SK-N-SH (cell line): ENCODE measurements around the gene MARCHF10. TPM values are rescaled to one million over a fixed set of nuclear protein-coding genes. Genes with fewer than 3 reads are reported as not detected.
"Not testable (repeated sequence)": the region's sequence is repeated elsewhere in the genome, so short reads cannot be mapped to it uniquely, and the experiment has no call there.

Source experiments
- CTCF ChIA-PET: fragments of 300-600, 350-600 bp; formaldehyde crosslinking; extraction: SDS; loops from one replicate; lab custom pipeline; 2021; lab: Yijun Ruan, JAX
- POLR2A ChIA-PET: fragments of 350-600 bp; sonication (Branson Sonifier 250); formaldehyde crosslinking; extraction: SDS; loops from one replicate; lab custom pipeline; 2020; ENCODE audit warnings: antibody characterized with exemption, inconsistent platforms; lab: Yijun Ruan, JAX
- DNase-seq: peaks from one replicate; pipeline ENCODE4 v3.0.0; 2012
- H2AFZ ChIP-seq: fragments of 200-600 bp; sonication (generic); 2 replicates; pipeline ENCODE4 v1.8.1; 2016; ENCODE audit warnings: antibody characterized with exemption, mild to moderate bottlenecking, low read depth
- H3F3A ChIP-seq: fragments of 200-600 bp; sonication (generic); replicated peaks from 2 replicates; pipeline ENCODE3; 2016; ENCODE audit warnings: antibody characterized with exemption, mild to moderate bottlenecking; ENCODE audit not compliant: insufficient read depth
- H3K27ac ChIP-seq, 2 experiments: fragments of 200-500 bp in 1 of 2; fragments of 200-600 bp in 1 of 2; sonication (Bioruptor generic) in 1 of 2; sonication (generic), shearing (Covaris generic) in 1 of 2; 2 replicates each; pipeline versions ENCODE4 v1.5.1 to v1.6.1; 2014 to 2016; ENCODE audit warnings: low read depth in 2 of 2, inconsistent platforms in 1 of 2, low read length in 1 of 2, mild to moderate bottlenecking in 1 of 2, mixed read lengths in 1 of 2
- H3K27me3 ChIP-seq: fragments of 200-600 bp; sonication (generic), shearing (Covaris generic); 2 replicates; pipeline ENCODE4 v1.6.1; 2016; ENCODE audit warnings: mixed run types; ENCODE audit not compliant: insufficient read depth
- H3K36me3 ChIP-seq, 2 experiments: fragments of 200-500 bp in 1 of 2; fragments of 200-600 bp in 1 of 2; sonication (Bioruptor generic) in 1 of 2; sonication (generic) in 1 of 2; replicated peaks in 1 of 2; 2 replicates each; pipeline versions ENCODE3 to v1.5.1; 2014 to 2016; ENCODE audit warnings: low read length in 1 of 2, mild to moderate bottlenecking in 1 of 2; ENCODE audit not compliant: insufficient read depth in 2 of 2, control insufficient read depth in 1 of 2
- H3K4me1 ChIP-seq, 2 experiments: fragments of 200-500 bp in 1 of 2; fragments of 200-600 bp in 1 of 2; sonication (Bioruptor generic) in 1 of 2; sonication (generic), shearing (Covaris generic) in 1 of 2; 2 replicates each; pipeline versions ENCODE4 v1.5.1 to v1.6.1; 2014 to 2016; ENCODE audit warnings: low read depth in 1 of 2, low read length in 1 of 2, mixed run types in 1 of 2; ENCODE audit not compliant: insufficient read depth in 2 of 2, control insufficient read depth in 1 of 2
- H3K4me2 ChIP-seq: fragments of 200-600 bp; sonication (generic), shearing (Covaris generic); 2 replicates; pipeline ENCODE4 v1.6.1; 2017; ENCODE audit warnings: mixed run types
- H3K4me3 ChIP-seq, 2 experiments: fragments of 200-500 bp in 1 of 2; fragments of 200-600 bp in 1 of 2; sonication (Bioruptor generic) in 1 of 2; sonication (generic), shearing (Covaris generic) in 1 of 2; 2 replicates each; pipeline versions ENCODE4 v1.5.1 to v1.8.1; 2014 to 2016; ENCODE audit warnings: low read depth in 2 of 2, inconsistent platforms in 1 of 2, low read length in 1 of 2, mild to moderate bottlenecking in 1 of 2, mixed read lengths in 1 of 2, moderate library complexity in 1 of 2
- H3K79me2 ChIP-seq: fragments of 200-600 bp; sonication (generic); 2 replicates; pipeline ENCODE4 v1.8.1; 2017; ENCODE audit warnings: mild to moderate bottlenecking; ENCODE audit not compliant: insufficient read depth
- H3K9ac ChIP-seq: fragments of 200-600 bp; sonication (generic); 2 replicates; pipeline ENCODE4 v1.6.1; 2017; ENCODE audit warnings: mixed run types
- H3K9me2 ChIP-seq: fragments of 200-600 bp; sonication (generic); 2 replicates; pipeline ENCODE4 v1.6.1; 2017; ENCODE audit warnings: mixed run types
- H3K9me3 ChIP-seq: fragments of 200-600 bp; sonication (generic); 2 replicates; pipeline ENCODE4 v1.6.1; 2017; ENCODE audit warnings: mixed run types, mild to moderate bottlenecking, moderate library complexity
- H4K20me1 ChIP-seq: fragments of 200-600 bp; sonication (generic); 2 replicates; pipeline ENCODE4 v1.6.1; 2017; ENCODE audit warnings: mild to moderate bottlenecking, mixed run types; ENCODE audit not compliant: insufficient read depth
- GABPA ChIP-seq: IDR thresholded peaks from 2 replicates; pipeline ENCODE4 v1.4.0; 2012; ENCODE audit warnings: low read depth, mild to moderate bottlenecking
- JUND ChIP-seq: IDR thresholded peaks from 2 replicates; pipeline ENCODE4 v1.4.0; 2012
- MXI1 ChIP-seq: IDR thresholded peaks from 2 replicates; pipeline ENCODE4 v1.6.1; 2012; ENCODE audit warnings: mild to moderate bottlenecking, low read depth, low read length, improper control_type of control experiment
- YY1 ChIP-seq: IDR thresholded peaks from 2 replicates; pipeline ENCODE4 v1.4.0; 2012; ENCODE audit warnings: low read depth, mild to moderate bottlenecking
- WGBS: methylation state at CpG from one replicate; pipeline ENCODE4 v1.1.6; 2017; ENCODE audit warnings: low lambda C conversion rate; 5-methylcytosine and 5-hydroxymethylcytosine counted together
- polyA plus RNA-seq, 3 experiments: library from polyadenylated mRNA; depleted of rRNA; stranded (reverse); fragments of >200 nt; gene quantifications; 2 replicates each; pipeline ENCODE4 v1.2.3, GENCODE V29; 2012
- TF ChIP-seq, protein P1 (sequence below): fragments of 200-600 bp; sonication (generic); IDR thresholded peaks from 2 replicates; pipeline ENCODE4 v1.6.1; 2017; ENCODE audit warnings: antibody characterized with exemption, mild to moderate bottlenecking, moderate library complexity
- TF ChIP-seq, protein P2 (sequence below): IDR thresholded peaks from 2 replicates; pipeline ENCODE4 v1.6.1; 2012; ENCODE audit warnings: mild to moderate bottlenecking, low read depth, low read length, moderate library complexity
- TF ChIP-seq, protein P3 (sequence below): IDR thresholded peaks from 2 replicates; pipeline ENCODE4 v1.4.0; 2012; ENCODE audit warnings: low read depth, borderline replicate concordance
- TF ChIP-seq, protein P4 (sequence below): fragments of 150-350 bp; IDR thresholded peaks from 2 replicates; pipeline ENCODE4 v1.6.1; 2016; ENCODE audit warnings: mild to moderate bottlenecking, low read depth, low read length
- TF ChIP-seq, protein P5 (sequence below): fragments of 150-350 bp; IDR thresholded peaks from 2 replicates; pipeline ENCODE4 v1.6.1; 2017; ENCODE audit warnings: antibody characterized with exemption, low read length, low read depth, borderline replicate concordance

MARCHF10 gene
- polyA plus RNA-seq, 1 of the 3 experiments (the other 2 are of a cell fraction), result 0.16 TPM

DNA sequence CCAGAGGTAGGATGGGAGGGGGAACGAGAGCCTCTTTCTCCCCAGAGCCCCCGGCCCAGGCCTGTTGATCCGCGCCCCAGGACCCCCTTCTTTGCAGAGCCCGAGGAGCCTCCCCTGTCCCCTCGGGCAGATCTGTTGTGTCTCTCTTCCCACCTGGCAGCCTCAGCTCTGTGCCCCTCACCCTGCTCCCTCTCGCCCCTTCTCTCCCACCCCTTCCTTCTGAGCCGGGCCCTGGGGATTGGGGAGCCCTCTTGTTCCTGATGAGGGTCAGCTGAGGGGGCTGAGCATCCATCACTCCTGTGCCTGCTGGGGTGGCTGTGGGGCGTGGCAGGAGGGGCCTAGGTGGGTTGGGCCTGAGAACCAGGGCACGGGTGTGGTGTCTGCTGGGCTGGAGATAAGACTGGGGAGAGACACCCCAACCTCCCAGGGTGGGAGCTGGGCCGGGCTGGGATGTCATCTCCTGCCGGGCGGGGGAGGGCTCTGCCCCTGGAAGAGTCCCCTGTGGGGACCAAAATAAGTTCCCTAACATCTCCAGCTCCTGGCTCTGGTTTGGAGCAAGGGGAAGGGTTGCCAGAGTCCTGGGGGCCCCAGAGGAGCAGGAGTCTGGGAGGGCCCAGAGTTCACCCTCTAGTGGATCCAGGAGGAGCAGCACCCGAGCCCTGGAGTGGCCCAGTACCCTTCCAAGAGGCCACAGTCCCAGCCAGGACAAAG lies 115.2 kb downstream of the MARCHF10 start (continued):
- no peak for TF ChIP-seq MXI1
- TF ChIP-seq, protein P1, sequence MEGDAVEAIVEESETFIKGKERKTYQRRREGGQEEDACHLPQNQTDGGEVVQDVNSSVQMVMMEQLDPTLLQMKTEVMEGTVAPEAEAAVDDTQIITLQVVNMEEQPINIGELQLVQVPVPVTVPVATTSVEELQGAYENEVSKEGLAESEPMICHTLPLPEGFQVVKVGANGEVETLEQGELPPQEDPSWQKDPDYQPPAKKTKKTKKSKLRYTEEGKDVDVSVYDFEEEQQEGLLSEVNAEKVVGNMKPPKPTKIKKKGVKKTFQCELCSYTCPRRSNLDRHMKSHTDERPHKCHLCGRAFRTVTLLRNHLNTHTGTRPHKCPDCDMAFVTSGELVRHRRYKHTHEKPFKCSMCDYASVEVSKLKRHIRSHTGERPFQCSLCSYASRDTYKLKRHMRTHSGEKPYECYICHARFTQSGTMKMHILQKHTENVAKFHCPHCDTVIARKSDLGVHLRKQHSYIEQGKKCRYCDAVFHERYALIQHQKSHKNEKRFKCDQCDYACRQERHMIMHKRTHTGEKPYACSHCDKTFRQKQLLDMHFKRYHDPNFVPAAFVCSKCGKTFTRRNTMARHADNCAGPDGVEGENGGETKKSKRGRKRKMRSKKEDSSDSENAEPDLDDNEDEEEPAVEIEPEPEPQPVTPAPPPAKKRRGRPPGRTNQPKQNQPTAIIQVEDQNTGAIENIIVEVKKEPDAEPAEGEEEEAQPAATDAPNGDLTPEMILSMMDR, result peak; percentile 62

DNA sequence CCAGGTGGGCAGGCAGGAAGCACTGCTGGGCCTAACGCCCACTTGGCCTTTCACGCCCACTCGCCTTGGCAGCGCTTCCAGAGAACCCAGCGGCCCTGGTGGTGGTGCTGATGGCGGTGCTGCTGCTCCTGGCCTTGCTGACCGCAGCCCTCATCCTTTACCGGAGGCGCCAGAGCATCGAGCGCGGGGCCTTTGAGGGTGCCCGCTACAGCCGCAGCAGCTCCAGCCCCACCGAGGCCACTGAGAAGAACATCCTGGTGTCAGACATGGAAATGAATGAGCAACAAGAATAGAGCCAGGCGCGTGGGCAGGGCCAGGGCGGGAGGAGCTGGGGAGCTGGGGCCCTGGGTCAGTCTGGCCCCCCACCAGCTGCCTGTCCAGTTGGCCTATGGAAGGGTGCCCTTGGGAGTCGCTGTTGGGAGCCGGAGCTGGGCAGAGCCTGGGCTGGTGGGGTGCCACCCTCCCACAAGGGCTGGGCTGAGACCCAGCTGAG lies 115.9 kb downstream of the MARCHF10 start:
- Histone ChIP-seq H3K79me2 (no peaks in the 10 kb centered on the region; the same call in 1 of the 2 replicates), H3K36me3 (peaks cover 38 to 49% of the 10 kb centered on the region in 2 experiments), H3K4me2 (no peak overlapping the region), H3K4me1 (peaks cover 0 to 23% of the 10 kb centered on the region in 2 experiments; a peak in 1 of 4 replicates), H2AFZ (no peak overlapping the region), H3K9ac (no peak overlapping the region), H3F3A (peaks cover 30% of the 10 kb centered on the region)
- 95% methylated on average over 18 of the region's 20 CpGs for WGBS
- CTCF ChIA-PET, result interaction anchor here (0.7 to 7.2 kb wide), 9 partner anchors 9 to 740 kb away, joined by 3 to 67 read pairs (median 3); no protein-coding TSS in a partner anchor
- TF ChIP-seq, protein P2, sequence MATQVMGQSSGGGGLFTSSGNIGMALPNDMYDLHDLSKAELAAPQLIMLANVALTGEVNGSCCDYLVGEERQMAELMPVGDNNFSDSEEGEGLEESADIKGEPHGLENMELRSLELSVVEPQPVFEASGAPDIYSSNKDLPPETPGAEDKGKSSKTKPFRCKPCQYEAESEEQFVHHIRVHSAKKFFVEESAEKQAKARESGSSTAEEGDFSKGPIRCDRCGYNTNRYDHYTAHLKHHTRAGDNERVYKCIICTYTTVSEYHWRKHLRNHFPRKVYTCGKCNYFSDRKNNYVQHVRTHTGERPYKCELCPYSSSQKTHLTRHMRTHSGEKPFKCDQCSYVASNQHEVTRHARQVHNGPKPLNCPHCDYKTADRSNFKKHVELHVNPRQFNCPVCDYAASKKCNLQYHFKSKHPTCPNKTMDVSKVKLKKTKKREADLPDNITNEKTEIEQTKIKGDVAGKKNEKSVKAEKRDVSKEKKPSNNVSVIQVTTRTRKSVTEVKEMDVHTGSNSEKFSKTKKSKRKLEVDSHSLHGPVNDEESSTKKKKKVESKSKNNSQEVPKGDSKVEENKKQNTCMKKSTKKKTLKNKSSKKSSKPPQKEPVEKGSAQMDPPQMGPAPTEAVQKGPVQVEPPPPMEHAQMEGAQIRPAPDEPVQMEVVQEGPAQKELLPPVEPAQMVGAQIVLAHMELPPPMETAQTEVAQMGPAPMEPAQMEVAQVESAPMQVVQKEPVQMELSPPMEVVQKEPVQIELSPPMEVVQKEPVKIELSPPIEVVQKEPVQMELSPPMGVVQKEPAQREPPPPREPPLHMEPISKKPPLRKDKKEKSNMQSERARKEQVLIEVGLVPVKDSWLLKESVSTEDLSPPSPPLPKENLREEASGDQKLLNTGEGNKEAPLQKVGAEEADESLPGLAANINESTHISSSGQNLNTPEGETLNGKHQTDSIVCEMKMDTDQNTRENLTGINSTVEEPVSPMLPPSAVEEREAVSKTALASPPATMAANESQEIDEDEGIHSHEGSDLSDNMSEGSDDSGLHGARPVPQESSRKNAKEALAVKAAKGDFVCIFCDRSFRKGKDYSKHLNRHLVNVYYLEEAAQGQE, result no peak
- TF ChIP-seq GABPA (no peak), JUND (no peak), YY1 (no peak)
- TF ChIP-seq, protein P3, sequence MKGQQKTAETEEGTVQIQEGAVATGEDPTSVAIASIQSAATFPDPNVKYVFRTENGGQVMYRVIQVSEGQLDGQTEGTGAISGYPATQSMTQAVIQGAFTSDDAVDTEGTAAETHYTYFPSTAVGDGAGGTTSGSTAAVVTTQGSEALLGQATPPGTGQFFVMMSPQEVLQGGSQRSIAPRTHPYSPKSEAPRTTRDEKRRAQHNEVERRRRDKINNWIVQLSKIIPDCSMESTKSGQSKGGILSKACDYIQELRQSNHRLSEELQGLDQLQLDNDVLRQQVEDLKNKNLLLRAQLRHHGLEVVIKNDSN, result no peak
- TF ChIP-seq, protein P4, sequence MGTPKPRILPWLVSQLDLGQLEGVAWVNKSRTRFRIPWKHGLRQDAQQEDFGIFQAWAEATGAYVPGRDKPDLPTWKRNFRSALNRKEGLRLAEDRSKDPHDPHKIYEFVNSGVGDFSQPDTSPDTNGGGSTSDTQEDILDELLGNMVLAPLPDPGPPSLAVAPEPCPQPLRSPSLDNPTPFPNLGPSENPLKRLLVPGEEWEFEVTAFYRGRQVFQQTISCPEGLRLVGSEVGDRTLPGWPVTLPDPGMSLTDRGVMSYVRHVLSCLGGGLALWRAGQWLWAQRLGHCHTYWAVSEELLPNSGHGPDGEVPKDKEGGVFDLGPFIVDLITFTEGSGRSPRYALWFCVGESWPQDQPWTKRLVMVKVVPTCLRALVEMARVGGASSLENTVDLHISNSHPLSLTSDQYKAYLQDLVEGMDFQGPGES, result no peak
- TF ChIP-seq, protein P5, sequence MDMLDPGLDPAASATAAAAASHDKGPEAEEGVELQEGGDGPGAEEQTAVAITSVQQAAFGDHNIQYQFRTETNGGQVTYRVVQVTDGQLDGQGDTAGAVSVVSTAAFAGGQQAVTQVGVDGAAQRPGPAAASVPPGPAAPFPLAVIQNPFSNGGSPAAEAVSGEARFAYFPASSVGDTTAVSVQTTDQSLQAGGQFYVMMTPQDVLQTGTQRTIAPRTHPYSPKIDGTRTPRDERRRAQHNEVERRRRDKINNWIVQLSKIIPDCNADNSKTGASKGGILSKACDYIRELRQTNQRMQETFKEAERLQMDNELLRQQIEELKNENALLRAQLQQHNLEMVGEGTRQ, result no peak
- TF ChIP-seq, all 33 proteins: peak for 0
- no peak overlapping the region for H3K4me3 ChIP-seq
- no peak for DNase-seq
- no peaks in the 10 kb centered on the region for H3K9me2 ChIP-seq
- H3K27ac ChIP-seq, result no peak overlapping the region
- H4K20me1 ChIP-seq, result no peaks in the 10 kb centered on the region
- POLR2A ChIA-PET, result no interaction called here
- H3K9me3 ChIP-seq, result no peaks in the 10 kb centered on the region
- no peaks in the 10 kb centered on the region for H3K27me3 ChIP-seq

DNA sequence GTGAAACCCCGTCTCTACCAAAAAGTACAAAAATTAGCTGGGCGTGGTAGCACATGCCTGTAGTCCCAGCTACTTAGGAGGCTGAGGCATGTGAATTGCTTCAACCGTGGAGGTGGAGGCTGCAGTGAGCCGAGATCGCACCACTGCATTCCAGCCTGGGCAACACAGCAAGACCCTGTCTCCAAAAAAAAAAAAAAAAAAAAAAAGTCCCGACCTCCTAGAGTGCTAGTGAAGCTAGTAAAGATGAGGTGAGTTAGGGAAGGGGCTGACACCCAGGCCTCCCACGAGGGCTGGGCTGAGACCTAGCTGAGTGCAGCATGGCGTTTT lies 116.6 kb downstream of the MARCHF10 start:
- H3K4me3 ChIP-seq, H3K9ac ChIP-seq, DNase-seq, H3K9me3 ChIP-seq, H3K9me2 ChIP-seq, H3K27me3 ChIP-seq, H2AFZ ChIP-seq, POLR2A ChIA-PET, H3K27ac ChIP-seq, H3K79me2 ChIP-seq, H3K4me2 ChIP-seq, H4K20me1 ChIP-seq: not testable (repeated sequence)
- peaks cover 39 to 56% of the 10 kb centered on the region in 2 experiments for H3K36me3 ChIP-seq
- CTCF ChIA-PET, result interaction anchor here (1.7 to 7.2 kb wide), 2 partner anchors 18 to 715 kb away, joined by 5 to 67 read pairs; no protein-coding TSS in a partner anchor
- 97% methylated on average over 8 of the region's 8 CpGs for WGBS
- H3K4me1 ChIP-seq, result peaks cover 0 to 17% of the 10 kb centered on the region in 2 experiments; a peak in 1 of 4 replicates
- peaks cover 30% of the 10 kb centered on the region for H3F3A ChIP-seq
